IMR-90 (cell line): ENCODE results near the gene NSD2. TPM values are rescaled to one million over a fixed set of nuclear protein-coding genes. Genes with fewer than 3 reads are reported as not detected.

Source experiments
- ATAC-seq: fragments of 200-7000 bp; cut with Tn5 transposase; 2 replicates; pipeline ENCODE4 v1.9.1; 2020; ENCODE audit warnings: low read depth, mild to moderate bottlenecking, moderate library complexity
- BruUV-seq: library from RNA; stranded (reverse); fragments of 400-500 nt; replicated peaks from 2 replicates; lab custom pipeline; 2021; lab: Mats Ljungman, UMichigan
- CTCF ChIA-PET: fragments of 300-600 bp; formaldehyde crosslinking; extraction: SDS; loops from one replicate; lab custom pipeline; 2021; ENCODE audit warnings: antibody characterized with exemption; lab: Yijun Ruan, JAX
- POLR2A ChIA-PET: fragments of 300-600 bp; sonication (Branson Sonifier 250); formaldehyde crosslinking; loops from one replicate; lab custom pipeline; 2022; ENCODE audit warnings: antibody characterized with exemption; ENCODE audit not compliant: unreplicated experiment; lab: Charles Lee
- DNase-seq: peaks from one replicate; pipeline ENCODE4 v3.0.0; 2013
- H2AFZ ChIP-seq: replicated peaks from 2 replicates; pipeline ENCODE3; 2013; ENCODE audit warnings: low read length, mild to moderate bottlenecking; ENCODE audit not compliant: poor library complexity
- H2AK5ac ChIP-seq: 2 replicates; pipeline ENCODE4 v1.6.1; 2013; ENCODE audit warnings: low read depth, low read length, inconsistent platforms
- H2AK9ac ChIP-seq: replicated peaks from 2 replicates; pipeline ENCODE3; 2013; ENCODE audit warnings: mild to moderate bottlenecking, low read depth, low read length, moderate library complexity; ENCODE audit not compliant: poor library complexity
- H2BK120ac ChIP-seq: 2 replicates; pipeline ENCODE4 v1.6.1; 2013; ENCODE audit warnings: low read depth, low read length, inconsistent platforms
- H2BK15ac ChIP-seq: 3 replicates; pipeline ENCODE4 v1.6.1; 2013; ENCODE audit warnings: low read depth, low read length, inconsistent platforms
- H2BK20ac ChIP-seq: 2 replicates; pipeline ENCODE4 v1.6.1; 2013; ENCODE audit warnings: low read depth, mild to moderate bottlenecking, inconsistent platforms, low read length, moderate library complexity
- H2BK5ac ChIP-seq: 2 replicates; pipeline ENCODE4 v1.6.1; 2013; ENCODE audit warnings: mild to moderate bottlenecking, low read depth, low read length, inconsistent platforms; ENCODE audit not compliant: poor library complexity, severe bottlenecking
- H3K14ac ChIP-seq: replicated peaks from 2 replicates; pipeline ENCODE4 v1.6.1; 2013; ENCODE audit warnings: low read depth, low read length, inconsistent platforms
- H3K18ac ChIP-seq: 2 replicates; pipeline ENCODE4 v1.6.1; 2013; ENCODE audit warnings: low read depth, low read length, control low read depth
- H3K23ac ChIP-seq: 2 replicates; pipeline ENCODE4 v1.6.1; 2013; ENCODE audit warnings: low read depth, low read length, inconsistent platforms
- H3K27ac ChIP-seq: 2 replicates; pipeline ENCODE4 v1.5.1; 2013; ENCODE audit warnings: mild to moderate bottlenecking, control low read depth, low read length; ENCODE audit not compliant: insufficient read depth
- H3K27me3 ChIP-seq: 2 replicates; pipeline ENCODE4 v1.6.1; 2013; ENCODE audit warnings: low read length; ENCODE audit not compliant: control insufficient read depth, insufficient read depth
- H3K36me3 ChIP-seq: 2 replicates; pipeline ENCODE4 v1.6.1; 2013; ENCODE audit warnings: low read length, mixed read lengths; ENCODE audit not compliant: control insufficient read depth, insufficient read depth
- H3K4ac ChIP-seq: 2 replicates; pipeline ENCODE4 v1.6.1; 2013; ENCODE audit warnings: low read depth, low read length, inconsistent platforms
- H3K4me1 ChIP-seq: 2 replicates; pipeline ENCODE4 v1.6.1; 2013; ENCODE audit warnings: low read length, mixed read lengths; ENCODE audit not compliant: control insufficient read depth, insufficient read depth
- H3K4me2 ChIP-seq: 2 replicates; pipeline ENCODE4 v1.6.1; 2013; ENCODE audit warnings: low read depth, mild to moderate bottlenecking, control low read depth, low read length, moderate library complexity
- H3K4me3 ChIP-seq: 2 replicates; pipeline ENCODE4 v1.5.1; 2013; ENCODE audit warnings: low read depth, mild to moderate bottlenecking, control low read depth, low read length, moderate library complexity; ENCODE audit not compliant: insufficient read depth
- H3K56ac ChIP-seq: 2 replicates; pipeline ENCODE4 v1.6.1; 2013; ENCODE audit warnings: low read length, inconsistent platforms; ENCODE audit not compliant: insufficient read depth; ENCODE audit errors: extremely low read depth
- H3K79me1 ChIP-seq, 2 experiments: 2 replicates each; pipeline ENCODE4 v1.6.1; 2013; ENCODE audit warnings: low read length in 2 of 2, inconsistent platforms in 1 of 2, low read depth in 1 of 2
- H3K9ac ChIP-seq: 2 replicates; pipeline ENCODE4 v1.6.1; 2013; ENCODE audit warnings: low read depth, low read length, control low read depth
- H3K9me1 ChIP-seq: 2 replicates; pipeline ENCODE4 v1.6.1; 2013; ENCODE audit warnings: low read length, inconsistent platforms; ENCODE audit not compliant: insufficient read depth
- H3K9me3 ChIP-seq: 2 replicates; pipeline ENCODE4 v1.6.1; 2013; ENCODE audit warnings: low read length; ENCODE audit not compliant: control insufficient read depth, insufficient read depth
- H4K20me1 ChIP-seq: 2 replicates; pipeline ENCODE4 v1.6.1; 2013; ENCODE audit warnings: low read length, inconsistent platforms; ENCODE audit not compliant: insufficient read depth
- H4K5ac ChIP-seq: 2 replicates; pipeline ENCODE4 v1.6.1; 2013; ENCODE audit warnings: mild to moderate bottlenecking, low read depth, low read length, control low read depth
- H4K8ac ChIP-seq, 2 experiments: 2 replicates each; pipeline ENCODE4 v1.6.1; 2013; ENCODE audit warnings: low read depth in 2 of 2, low read length in 2 of 2, control low read depth in 1 of 2, inconsistent platforms in 1 of 2
- H4K91ac ChIP-seq: 2 replicates; pipeline ENCODE4 v1.6.1; 2013; ENCODE audit warnings: low read depth, low read length, inconsistent platforms; ENCODE audit not compliant: insufficient read depth
- BHLHE40 ChIP-seq: fragments of 150-350 bp; IDR thresholded peaks from 2 replicates; pipeline ENCODE4 v1.6.1; 2016; ENCODE audit warnings: mild to moderate bottlenecking, low read depth, low read length
- MAZ ChIP-seq: IDR thresholded peaks from 2 replicates; pipeline ENCODE4 v1.6.1; 2012; ENCODE audit warnings: low read depth, mild to moderate bottlenecking, low read length, improper control_type of control experiment, moderate library complexity, borderline replicate concordance
- POLR2A ChIP-seq: IDR thresholded peaks from 2 replicates; pipeline ENCODE4 v1.6.1; 2012; ENCODE audit warnings: mild to moderate bottlenecking, low read depth, low read length
- RCOR1 ChIP-seq: IDR thresholded peaks from 2 replicates; pipeline ENCODE4 v1.6.1; 2012; ENCODE audit warnings: mild to moderate bottlenecking, low read length, improper control_type of control experiment; ENCODE audit not compliant: insufficient replicate concordance
- RFX5 ChIP-seq: IDR thresholded peaks from 2 replicates; pipeline ENCODE4 v1.8.0; 2012; ENCODE audit warnings: low read depth, mild to moderate bottlenecking, low read length, moderate library complexity
- WGBS, 2 experiments: methylation state at CpG; one replicate each; pipeline versions ENCODE4 v1.1.5 to v1.1.7; 2013; ENCODE audit warnings: missing lambda C conversion rate in 2 of 2; ENCODE audit not compliant: insufficient read length in 1 of 2; ENCODE audit errors: extremely low coverage in 2 of 2; 5-methylcytosine and 5-hydroxymethylcytosine counted together
- dilution Hi-C: fragments of 300-500 bp; cut with HindIII; formaldehyde crosslinking; loops from one replicate; pipeline ENCODE4 v1.14.3; 2018; ENCODE audit warnings: low sequenced_read_pairs; ENCODE audit not compliant: unreplicated experiment
- in situ Hi-C: fragments of 300-500 bp; cut with MboI; formaldehyde crosslinking; loops from 3 replicates; pipeline ENCODE4 v1.14.3; 2019; ENCODE audit warnings: low sequenced_read_pairs, inconsistent platforms, mixed read lengths
- intact Hi-C: fragments of 100-400 bp; cut with micrococcal nuclease; formaldehyde crosslinking; loops from 2 replicates; pipeline ENCODE4 v1.10.0; 2022
- polyA plus RNA-seq, 3 experiments: library from polyadenylated mRNA; depleted of rRNA; stranded (reverse); fragments of >200 nt; gene quantifications; 2 replicates each; pipeline ENCODE4 v1.2.3, GENCODE V29; 2012; ENCODE audit warnings: low replicate concordance in 1 of 3
- total RNA-seq: library from RNA; depleted of rRNA; stranded (reverse); fragments of >200 nt; gene quantifications from 2 replicates; pipeline ENCODE4 v1.2.3, GENCODE V29; 2012

The NSD2 gene
- total and polyA plus RNA-seq, 2 of the 4 experiments (the other 2 are of a cell fraction), result 35.9 to 68.1 TPM

DNA sequence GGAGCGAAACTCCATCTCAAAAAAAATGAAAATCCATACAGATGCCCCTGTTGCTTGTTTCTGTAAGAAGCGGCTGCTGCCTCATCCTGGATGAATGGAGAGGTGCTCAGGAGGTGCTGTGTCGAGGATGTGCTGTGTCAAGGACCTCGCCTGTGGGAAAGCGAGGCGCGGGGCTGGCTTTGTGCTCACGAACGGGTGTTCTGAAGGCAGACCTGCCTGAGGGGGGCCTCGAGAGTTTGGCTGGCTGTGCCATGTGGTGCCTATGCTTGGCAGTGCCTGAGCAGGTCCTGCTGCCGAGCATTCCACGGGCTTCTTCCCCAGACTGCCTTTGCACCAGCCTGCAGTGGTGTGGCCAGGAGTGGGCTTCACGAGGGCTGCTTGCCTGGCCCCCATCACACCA is 61.5 kb downstream of the NSD2 start:
- H4K20me1 ChIP-seq, result peaks cover 35% of the 10 kb centered on the region
- H3K36me3 ChIP-seq, result peaks cover 31% of the 10 kb centered on the region
- no peak overlapping the region for H2BK120ac ChIP-seq
- no peak overlapping the region for H4K5ac ChIP-seq
- H3K27ac ChIP-seq, result no peak overlapping the region
- H3K23ac ChIP-seq, result no peak overlapping the region
- H3K56ac ChIP-seq, result no peak overlapping the region
- H3K4me1 ChIP-seq, result peaks cover 4% of the 10 kb centered on the region
- H3K79me1 ChIP-seq, result peaks cover 39 to 64% of the 10 kb centered on the region in 2 experiments
- no peak overlapping the region for H3K4ac ChIP-seq
- ATAC-seq (no peak), DNase-seq (no peak)
- 94% methylated on average over 5 of the region's 13 CpGs; no CpG with 5 or more reads in 1 of the 2 experiments for WGBS, 2 experiments
- peak overlapping the region; percentile 19 for H2AK9ac ChIP-seq
- H2BK15ac ChIP-seq, result no peak overlapping the region
- POLR2A ChIA-PET, result no interaction called here
- no peak overlapping the region for H3K14ac ChIP-seq
- H3K9me1 ChIP-seq, result peaks cover 22% of the 10 kb centered on the region
- H3K9me3 ChIP-seq, result no peaks in the 10 kb centered on the region
- H2AK5ac ChIP-seq, result no peak overlapping the region
- H3K4me3 ChIP-seq, result no peak overlapping the region
- H2BK20ac ChIP-seq, result no peak overlapping the region
- dilution Hi-C loops (no loop called here), intact Hi-C loops (no loop called here), in situ Hi-C loops (no loop called here)
- BruUV-seq, result no TSS peak
- H2BK5ac ChIP-seq, result no peak overlapping the region
- H3K4me2 ChIP-seq, result no peak overlapping the region
- H3K27me3 ChIP-seq, result no peaks in the 10 kb centered on the region
- CTCF ChIA-PET, result no interaction called here
- no peak for TF ChIP-seq RFX5
- TF ChIP-seq POLR2A, result no peak
- no peak for TF ChIP-seq BHLHE40
- TF ChIP-seq RCOR1, result no peak
- no peak for TF ChIP-seq MAZ
- no peak overlapping the region for H4K8ac ChIP-seq
- H4K91ac ChIP-seq, result no peak overlapping the region
- H3K18ac ChIP-seq, result no peak overlapping the region
- no peak overlapping the region for H2AFZ ChIP-seq
- no peak overlapping the region for H3K9ac ChIP-seq
